Mesothelial cell of epicardium (in vitro differentiated cells): ENCODE results near the gene LRRN4. TPM values are rescaled to one million over a fixed set of nuclear protein-coding genes. Genes with fewer than 3 reads are reported as not detected.

Experiments used
- DNase-seq, 2 experiments: peaks; one replicate each; pipeline ENCODE4 v3.0.0; 2021; ENCODE audit warnings: low spot score in 2 of 2; ENCODE audit not compliant: unreplicated experiment in 2 of 2
- H3K27ac Mint-ChIP-seq: 2 replicates; pipeline ENCODE4 v1.8.0; 2021; ENCODE audit warnings: mixed read lengths
- H3K27me3 Mint-ChIP-seq: 2 replicates; pipeline ENCODE4 v1.8.0; 2021; ENCODE audit warnings: low read depth, mixed read lengths
- H3K36me3 Mint-ChIP-seq: 2 replicates; pipeline ENCODE4 v1.8.0; 2021; ENCODE audit warnings: mixed read lengths
- H3K4me1 Mint-ChIP-seq: 2 replicates; pipeline ENCODE4 v1.8.0; 2021; ENCODE audit warnings: mixed read lengths
- H3K4me3 Mint-ChIP-seq: 2 replicates; pipeline ENCODE4 v1.8.0; 2021; ENCODE audit warnings: mild to moderate bottlenecking, moderate library complexity, mixed read lengths
- H3K9me3 Mint-ChIP-seq: 2 replicates; pipeline ENCODE4 v1.8.0; 2021; ENCODE audit warnings: mixed read lengths
- total RNA-seq: library from RNA; stranded (reverse); gene quantifications from 3 replicates; pipeline ENCODE4 v1.2.1, GENCODE V29; 2021
- TF ChIP-seq, protein P1 (sequence below): fragments of 200-600 bp; sonication (generic); IDR thresholded peaks from one replicate; pipeline ENCODE4 v1.5.0; 2021; ENCODE audit warnings: antibody characterized with exemption; ENCODE audit not compliant: unreplicated experiment

LRRN4 gene
- total RNA-seq, 1 donor from 2014 or later: 78.8 TPM

DNA sequence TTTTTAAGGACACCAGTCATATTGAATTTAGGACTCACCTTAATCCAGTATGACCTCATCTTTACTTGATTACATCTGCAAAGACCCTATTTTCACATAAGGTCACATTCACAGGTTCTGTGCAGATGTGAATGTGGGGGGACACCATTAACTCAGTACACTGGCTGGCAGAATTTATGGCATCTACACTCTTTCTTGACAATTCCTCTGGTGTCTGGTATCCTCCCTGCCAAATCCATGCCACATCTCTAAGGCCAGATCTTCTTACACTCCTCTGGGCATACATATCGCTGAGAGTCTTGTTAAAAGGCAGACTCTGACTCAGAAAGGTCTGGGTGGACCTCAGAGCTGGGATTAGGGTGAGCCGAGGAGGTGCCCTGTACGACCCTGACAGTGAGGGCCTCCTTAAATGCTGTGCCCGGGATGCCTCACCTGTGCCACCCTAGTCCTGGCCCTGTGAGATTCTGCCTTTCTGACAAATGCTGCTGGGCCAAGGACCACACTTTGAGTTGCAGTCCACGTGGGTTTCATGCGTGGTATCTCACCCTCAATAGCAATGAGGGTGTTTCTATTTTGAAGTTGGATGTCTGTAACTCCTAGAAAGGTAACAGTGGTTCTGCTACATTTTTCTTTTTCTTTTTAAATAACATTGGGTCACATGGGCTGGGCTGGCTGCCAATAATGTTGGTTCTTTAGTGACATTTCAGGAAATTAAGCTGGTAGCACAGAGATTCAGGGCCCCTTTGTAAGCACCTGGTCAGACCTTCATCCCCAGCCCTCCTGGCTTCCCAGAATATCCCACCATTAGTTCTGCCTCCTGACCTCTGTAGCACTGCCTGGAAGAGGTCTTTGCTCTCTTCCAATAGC, 17.2 kb upstream of the LRRN4 start:
- no peaks in the 10 kb centered on the region for H3K9me3 Mint-ChIP-seq

DNA sequence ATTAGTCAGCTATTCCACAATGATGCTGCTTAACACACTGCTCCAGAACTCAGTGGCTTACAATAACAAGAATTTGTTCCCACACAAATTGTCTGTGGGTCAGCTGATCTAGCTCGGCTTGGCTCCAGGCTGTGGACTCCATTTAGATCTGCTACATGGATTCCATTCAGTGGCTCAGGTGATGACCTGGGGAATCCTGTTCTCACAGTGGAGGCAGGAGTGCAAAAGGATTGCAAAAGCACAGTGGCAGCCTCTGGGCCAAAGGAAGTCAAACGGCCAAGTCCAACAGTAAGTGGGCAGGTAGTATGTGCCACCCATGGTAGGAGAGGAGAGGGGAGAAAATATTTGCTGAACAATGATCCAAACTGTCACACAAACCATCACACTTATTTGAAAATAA, 15.8 kb upstream of the LRRN4 start:
- Mint-ChIP-seq H3K36me3 (peaks cover 16% of the 10 kb centered on the region), H3K27ac (peak overlapping the region; percentile 53), H3K4me3 (no peak overlapping the region), H3K4me1 (peaks cover 20% of the 10 kb centered on the region), H3K27me3 (no peaks in the 10 kb centered on the region), H3K9me3 (no peaks in the 10 kb centered on the region)
- TF ChIP-seq, protein P1, sequence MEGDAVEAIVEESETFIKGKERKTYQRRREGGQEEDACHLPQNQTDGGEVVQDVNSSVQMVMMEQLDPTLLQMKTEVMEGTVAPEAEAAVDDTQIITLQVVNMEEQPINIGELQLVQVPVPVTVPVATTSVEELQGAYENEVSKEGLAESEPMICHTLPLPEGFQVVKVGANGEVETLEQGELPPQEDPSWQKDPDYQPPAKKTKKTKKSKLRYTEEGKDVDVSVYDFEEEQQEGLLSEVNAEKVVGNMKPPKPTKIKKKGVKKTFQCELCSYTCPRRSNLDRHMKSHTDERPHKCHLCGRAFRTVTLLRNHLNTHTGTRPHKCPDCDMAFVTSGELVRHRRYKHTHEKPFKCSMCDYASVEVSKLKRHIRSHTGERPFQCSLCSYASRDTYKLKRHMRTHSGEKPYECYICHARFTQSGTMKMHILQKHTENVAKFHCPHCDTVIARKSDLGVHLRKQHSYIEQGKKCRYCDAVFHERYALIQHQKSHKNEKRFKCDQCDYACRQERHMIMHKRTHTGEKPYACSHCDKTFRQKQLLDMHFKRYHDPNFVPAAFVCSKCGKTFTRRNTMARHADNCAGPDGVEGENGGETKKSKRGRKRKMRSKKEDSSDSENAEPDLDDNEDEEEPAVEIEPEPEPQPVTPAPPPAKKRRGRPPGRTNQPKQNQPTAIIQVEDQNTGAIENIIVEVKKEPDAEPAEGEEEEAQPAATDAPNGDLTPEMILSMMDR: no peak
- no peak for DNase-seq

More for the DNA sequence above, 17.2 kb upstream of the LRRN4 start:
- H3K27me3 Mint-ChIP-seq: no peaks in the 10 kb centered on the region
- TF ChIP-seq, protein P1: no peak
- H3K27ac Mint-ChIP-seq: peak overlapping the region; percentile 83
- H3K4me1 Mint-ChIP-seq: peaks cover 24% of the 10 kb centered on the region
- DNase-seq: no peak
- peaks cover 16% of the 10 kb centered on the region for H3K36me3 Mint-ChIP-seq
- no peak overlapping the region for H3K4me3 Mint-ChIP-seq

DNA sequence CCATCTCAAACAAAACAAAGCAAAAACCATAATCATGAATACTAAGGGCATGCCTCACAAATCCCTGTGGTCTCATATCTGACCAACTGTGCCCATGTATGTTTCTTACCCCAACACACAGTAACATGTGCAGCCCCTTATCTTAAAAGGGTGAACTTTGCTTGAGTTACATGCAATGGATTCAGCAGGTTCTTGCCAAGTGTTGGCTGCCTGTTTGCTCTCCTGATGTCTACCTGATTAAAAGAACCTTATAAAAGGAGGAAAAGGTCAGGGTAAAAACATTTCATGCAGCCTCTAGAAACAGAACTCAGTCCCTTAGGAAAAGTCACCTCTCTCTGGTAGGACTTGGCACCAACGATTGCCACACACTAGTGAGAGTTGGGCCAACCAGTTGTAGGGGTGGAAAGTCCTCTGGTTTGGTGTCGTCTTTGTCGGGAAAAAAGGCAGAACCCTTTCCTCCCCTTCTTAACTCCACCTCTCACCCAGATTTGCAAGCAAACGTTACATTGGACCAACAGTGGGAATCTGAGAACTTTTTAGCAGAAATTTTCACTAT, 14.0 kb upstream of the LRRN4 start:
- Mint-ChIP-seq H3K36me3 (peaks cover 13% of the 10 kb centered on the region), H3K4me1 (peaks cover 12% of the 10 kb centered on the region), H3K9me3 (no peaks in the 10 kb centered on the region), H3K27me3 (no peaks in the 10 kb centered on the region), H3K4me3 (no peak overlapping the region), H3K27ac (no peak overlapping the region)
- DNase-seq: no peak
- TF ChIP-seq, protein P1: no peak

DNA sequence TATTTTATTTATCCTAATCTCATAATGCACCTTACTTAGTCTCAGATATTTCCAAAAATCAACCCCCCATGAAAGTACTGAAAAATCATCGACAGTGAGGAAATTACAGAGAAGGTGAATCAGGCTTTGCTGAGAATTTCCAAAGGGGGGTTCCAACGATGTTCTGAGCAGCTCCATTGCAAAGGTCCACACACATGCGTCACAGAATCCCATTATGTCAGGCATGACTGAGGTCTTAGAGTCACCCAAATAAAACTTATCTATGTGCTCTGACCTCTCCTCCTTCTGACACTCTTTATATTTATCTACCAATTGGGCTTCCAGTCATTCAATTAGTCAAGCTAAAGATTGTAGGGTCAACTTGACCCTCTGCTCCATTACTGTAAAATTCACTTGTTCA, 12.7 kb upstream of the LRRN4 start:
- Mint-ChIP-seq H3K4me3 (no peak overlapping the region), H3K9me3 (no peaks in the 10 kb centered on the region), H3K27me3 (no peaks in the 10 kb centered on the region), H3K4me1 (peaks cover 16% of the 10 kb centered on the region), H3K27ac (no peak overlapping the region), H3K36me3 (peaks cover 10% of the 10 kb centered on the region)
- TF ChIP-seq, protein P1: no peak
- DNase-seq: no peak

DNA sequence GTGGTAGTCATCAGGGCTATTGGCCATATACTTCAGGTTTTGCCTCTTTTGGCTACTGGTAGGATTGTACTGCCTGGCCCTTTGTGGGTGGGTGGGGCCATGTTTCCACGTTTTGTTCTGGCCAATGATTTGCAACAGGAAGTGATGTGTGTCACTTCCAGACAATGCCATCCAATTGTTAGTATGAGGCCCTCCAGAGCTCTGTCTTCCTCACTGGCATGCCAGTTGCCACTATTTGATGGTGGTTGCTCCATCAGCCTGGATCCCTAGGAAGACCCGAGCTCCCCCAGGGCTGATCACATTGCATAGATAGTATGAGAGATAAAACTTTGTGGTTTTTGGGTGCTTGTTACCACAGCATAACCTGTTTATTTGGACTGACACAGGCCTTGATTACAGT, 7.7 kb upstream of the LRRN4 start:
- TF ChIP-seq, protein P1: no peak
- Mint-ChIP-seq H3K27ac (peak overlapping the region; percentile 31), H3K27me3 (no peaks in the 10 kb centered on the region)

More for the DNA sequence above, 7.7 kb upstream of the LRRN4 start:
- H3K4me3 Mint-ChIP-seq: no peak overlapping the region
- DNase-seq: no peak
- H3K36me3 Mint-ChIP-seq: no peaks in the 10 kb centered on the region
- peaks cover 40% of the 10 kb centered on the region for H3K4me1 Mint-ChIP-seq
- peaks cover 3% of the 10 kb centered on the region for H3K9me3 Mint-ChIP-seq
